NCI-H1105 treated with DMSO at 0.1 percent for 48 hours (cell line): Measurements from ENCODE around the gene ANXA3.
"Not testable (repeated sequence)": the region's sequence is repeated elsewhere in the genome, so short reads cannot be mapped to it uniquely, and the experiment has no call there.

Experiments
- DNase-seq: peaks from one replicate; lab custom pipeline; 2025; lab: John Stamatoyannopoulos, UW

The ANXA3 gene

GRCh38 chr4:78551420-78552351 lies at the start of gene ANXA3:
TSS of gene ANXA3 (plus strand) at chr4:78551770. CDS start at chr4:78554474, 2,704 bp downstream.
- peak; percentile 24 for DNase-seq

GRCh38 chr4:78506260-78506659 lies 45.3 kb upstream of the ANXA3 start:
- not testable (repeated sequence) for DNase-seq

GRCh38 chr4:78509043-78509442 lies 42.5 kb upstream of the ANXA3 start:
- DNase-seq = no peak

GRCh38 chr4:78510108-78510507 lies 41.5 kb upstream of the ANXA3 start:
- no peak for DNase-seq

- no peak for DNase-seq
Observed at GRCh38 chr4:78510681-78511080, 40.9 kb upstream of the ANXA3 start.

- DNase-seq = no peak
Observed at GRCh38 chr4:78512357-78512920, 39.1 kb upstream of the ANXA3 start.

GRCh38 chr4:78513411-78513975 lies 38.1 kb upstream of the ANXA3 start:
- DNase-seq = no peak

- peak; percentile 9 for DNase-seq
Observed at GRCh38 chr4:78517050-78517652, 34.4 kb upstream of the ANXA3 start.

GRCh38 chr4:78518561-78518960 lies 33.0 kb upstream of the ANXA3 start:
- DNase-seq = no peak

GRCh38 chr4:78519962-78520361 lies 31.6 kb upstream of the ANXA3 start:
- no peak for DNase-seq

- DNase-seq = no peak
Observed at GRCh38 chr4:78520808-78521226, 30.8 kb upstream of the ANXA3 start.

- no peak for DNase-seq
Observed at GRCh38 chr4:78524009-78524408, 27.6 kb upstream of the ANXA3 start.

GRCh38 chr4:78525559-78525958 lies 26.0 kb upstream of the ANXA3 start:
- no peak for DNase-seq

- DNase-seq = no peak
Observed at GRCh38 chr4:78527103-78527502, 24.5 kb upstream of the ANXA3 start.

- DNase-seq = no peak
Observed at GRCh38 chr4:78527555-78527954, 24.0 kb upstream of the ANXA3 start.

- no peak for DNase-seq
Observed at GRCh38 chr4:78528327-78528726, 23.2 kb upstream of the ANXA3 start.

GRCh38 chr4:78529569-78530209 lies 21.9 kb upstream of the ANXA3 start:
- no peak for DNase-seq

GRCh38 chr4:78532046-78532445 lies 19.5 kb upstream of the ANXA3 start:
- no peak for DNase-seq

- no peak for DNase-seq
Observed at GRCh38 chr4:78533854-78534253, 17.7 kb upstream of the ANXA3 start.

- DNase-seq = no peak
Observed at GRCh38 chr4:78534286-78534955, 17.1 kb upstream of the ANXA3 start.

GRCh38 chr4:78542373-78542772 lies 9.2 kb upstream of the ANXA3 start:
- no peak for DNase-seq
